Stimulated activated CD8-positive, alpha-beta memory T cell treated with anti-CD3 and anti-CD28 coated beads, Interleukin-4, amount 100 ng/mL, for 4 hours (primary cell): ENCODE measurements around the gene WNK2.
A peak's percentile ranks its signal among the peaks of the same experiment; 100 is the strongest.
"Not testable (repeated sequence)": the region's sequence is repeated elsewhere in the genome, so short reads cannot be mapped to it uniquely, and the experiment has no call there.

ENCODE experiments used
- DNase-seq, 2 donors: peaks; one replicate each; pipeline ENCODE4 v3.0.0-alpha.2; 2020; ENCODE audit warnings: low read depth in 2 of 2, low spot score in 1 of 2

Gene WNK2

DNA sequence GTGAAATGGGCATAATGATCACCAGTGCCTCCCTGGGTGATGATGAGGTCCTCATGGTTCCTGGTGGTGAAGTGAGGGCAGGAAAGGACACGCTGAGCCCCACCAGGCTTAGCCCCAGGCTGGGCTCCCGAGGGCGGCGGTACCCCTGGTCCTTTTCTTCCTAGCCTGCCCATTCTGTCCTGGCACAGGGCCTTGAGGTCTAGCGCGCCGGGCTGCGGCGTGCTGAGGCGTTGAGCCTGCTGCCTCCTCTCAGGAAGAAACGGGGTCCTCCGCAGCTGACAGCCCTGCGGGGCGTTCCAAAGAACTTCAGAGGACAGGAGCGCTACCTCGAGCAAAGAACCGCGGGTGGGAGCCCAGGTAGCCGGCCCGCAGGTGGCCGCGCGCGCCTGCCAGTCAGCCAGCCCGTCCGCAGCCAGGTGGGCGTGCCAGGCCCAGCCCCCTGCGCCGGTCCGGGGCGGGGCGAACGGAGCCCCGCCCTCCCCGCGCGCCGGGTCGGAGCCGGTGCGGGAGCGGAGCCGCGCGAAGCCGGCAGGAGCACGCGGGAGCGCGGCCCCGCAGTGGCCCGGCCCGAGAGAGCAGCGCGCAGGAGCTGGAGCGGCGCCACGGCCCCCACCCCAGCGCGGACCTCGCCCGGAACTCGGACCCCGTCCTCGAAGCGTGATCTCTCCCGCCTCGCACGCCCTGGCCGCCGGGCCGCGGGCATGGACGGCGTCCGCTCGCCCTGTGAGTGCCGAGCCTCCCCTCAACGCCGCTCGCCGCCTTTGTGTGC is at the start of gene WNK2:
TSS of gene WNK2 (plus strand) at position 477 of the 769 bp plus-strand sequence. CDS start 791 bp downstream, outside the sequence.
- no peak for DNase-seq

DNA sequence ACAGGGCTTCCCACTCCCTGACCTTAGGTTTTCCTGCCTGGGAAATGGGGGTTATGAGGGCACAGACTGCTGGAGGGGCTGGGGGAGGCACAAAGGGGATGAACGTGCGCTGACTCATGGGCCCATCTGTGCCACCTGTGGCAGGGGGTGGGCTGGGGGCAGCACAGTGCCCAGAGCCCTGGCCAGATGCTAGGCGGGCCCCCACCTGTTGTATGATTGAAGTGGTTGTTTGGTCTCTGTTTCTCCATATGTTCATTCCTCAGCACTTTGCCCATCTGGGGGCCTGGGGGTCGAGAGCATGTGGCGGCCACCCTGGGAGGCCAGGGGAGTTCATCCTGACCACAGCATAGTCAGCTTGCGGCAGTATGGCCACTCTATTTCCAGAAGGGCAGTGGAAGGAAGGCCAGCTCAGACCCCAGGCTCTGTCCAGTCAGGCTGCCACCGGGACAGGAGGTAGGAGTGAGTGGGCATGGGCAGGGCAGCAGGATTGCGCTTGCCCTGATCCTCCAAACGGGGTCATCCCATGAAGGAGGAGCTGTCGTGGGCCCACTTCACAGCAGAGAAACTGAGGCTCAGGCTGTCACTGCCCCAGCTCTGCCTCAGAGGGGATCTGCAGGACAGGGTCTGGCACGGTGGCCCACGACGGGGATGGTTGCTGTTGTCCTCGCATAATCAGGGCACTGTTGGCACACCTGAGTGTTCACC is 49.0 kb upstream of the WNK2 start:
- DNase-seq: no peak

DNA sequence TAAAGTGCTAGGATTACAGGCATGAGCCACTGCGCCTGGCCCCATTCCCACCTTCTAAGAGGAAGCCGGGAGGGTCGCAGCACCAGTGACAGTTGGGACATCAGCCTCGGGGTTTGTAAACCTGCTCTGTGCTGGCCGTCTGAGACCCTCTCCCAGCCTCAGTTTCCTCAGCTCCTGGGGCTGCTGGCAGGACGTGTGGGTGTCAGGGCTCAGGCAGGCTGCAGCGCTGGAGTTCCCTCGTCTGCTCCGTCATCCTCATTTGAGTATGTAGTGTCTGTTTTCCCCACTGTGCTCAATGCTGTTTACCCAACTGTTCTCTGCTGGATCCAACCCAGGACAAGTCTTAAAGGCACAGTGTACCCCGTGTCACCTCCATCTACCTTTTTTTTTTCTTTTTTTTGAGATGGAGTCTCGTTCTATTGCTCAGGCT is 47.9 kb upstream of the WNK2 start:
- DNase-seq: no peak

DNA sequence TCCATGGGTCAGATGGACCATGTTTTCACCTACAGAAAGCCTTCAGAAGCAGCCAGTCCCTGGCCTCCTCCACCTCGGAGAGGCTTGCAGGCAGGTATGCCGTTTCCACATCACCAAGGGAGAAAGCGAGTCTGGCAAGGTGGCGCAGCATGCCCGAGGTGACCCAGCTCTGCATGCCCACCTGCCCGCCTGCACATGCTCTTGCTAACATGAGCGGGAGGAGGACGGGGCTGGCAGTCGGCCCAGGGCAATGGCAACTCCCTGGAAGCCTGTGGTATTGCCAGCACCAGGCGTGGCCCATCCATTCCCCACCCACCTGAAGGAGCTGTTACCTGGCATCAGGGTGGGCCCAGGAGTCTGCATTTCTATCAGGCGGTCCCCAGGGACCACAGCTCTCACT is 46.6 kb upstream of the WNK2 start:
- no peak for DNase-seq

DNA sequence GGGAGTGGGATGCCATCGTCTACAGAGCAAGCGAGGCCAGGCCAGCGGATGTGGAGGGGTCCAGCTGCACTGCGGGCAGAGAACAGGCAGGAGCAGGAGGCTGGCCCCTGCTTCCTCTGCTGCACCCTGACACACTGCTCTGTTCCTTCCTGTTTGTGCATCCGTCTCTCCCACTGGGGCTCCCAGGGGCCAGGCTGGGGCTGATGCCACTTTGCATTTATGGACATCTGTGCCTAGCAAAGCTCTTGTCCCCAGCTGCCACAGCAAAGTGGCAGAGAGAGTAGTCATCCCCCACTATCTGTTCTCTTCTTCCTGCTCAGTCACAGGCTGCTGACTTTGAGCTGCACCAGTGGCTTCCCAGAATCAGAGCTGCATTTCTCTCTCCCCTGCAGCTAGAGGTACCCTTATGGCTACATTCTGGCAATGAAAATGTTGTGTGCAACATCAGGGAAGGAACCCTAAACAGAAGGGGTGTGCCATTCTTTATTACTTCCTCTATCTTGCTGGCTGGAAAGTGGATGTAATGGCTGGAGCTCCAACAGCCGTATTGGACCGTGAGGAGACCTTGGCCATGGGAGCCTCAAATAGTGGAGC is 45.7 kb upstream of the WNK2 start:
- no peak for DNase-seq

DNA sequence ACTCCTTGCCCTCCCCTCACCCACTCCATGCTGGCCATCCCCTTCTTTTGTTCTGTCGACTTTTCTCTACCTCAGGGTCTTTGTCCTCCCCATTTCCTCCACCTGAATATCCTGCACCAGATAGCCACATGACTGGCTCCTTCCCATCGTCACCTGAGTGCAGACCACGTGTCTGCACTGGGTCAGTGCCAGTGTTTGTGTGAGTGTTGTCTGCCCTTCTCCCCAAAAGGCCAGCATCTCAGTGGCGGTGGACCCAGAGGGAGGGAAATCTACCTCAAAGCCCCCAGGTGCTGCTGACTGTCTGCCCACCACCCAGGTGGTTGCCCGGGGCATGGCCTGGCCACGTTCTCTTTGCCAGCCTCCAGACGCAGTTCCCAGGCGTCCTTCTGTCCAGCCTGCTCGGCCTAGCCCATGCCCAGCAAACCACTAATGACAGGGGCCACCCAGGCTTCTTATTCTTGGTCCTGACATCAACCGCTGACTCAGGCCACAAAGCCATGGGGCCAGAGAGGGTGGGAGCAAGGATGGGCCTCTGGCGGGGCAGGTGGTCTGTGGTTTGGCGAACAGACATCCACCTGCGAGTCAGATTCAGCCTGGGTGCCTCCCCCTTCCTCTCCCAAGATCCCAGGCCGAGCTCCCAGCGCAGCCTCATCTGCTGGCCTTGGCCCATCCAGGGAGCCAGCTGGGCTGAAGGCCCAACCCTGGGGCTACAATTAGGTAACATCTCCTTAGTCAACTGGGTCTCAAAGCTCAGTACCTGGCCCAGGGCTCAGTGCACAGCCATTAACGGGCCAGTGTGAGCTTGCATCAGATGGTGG is 44.4 kb upstream of the WNK2 start:
- DNase-seq: no peak

DNA sequence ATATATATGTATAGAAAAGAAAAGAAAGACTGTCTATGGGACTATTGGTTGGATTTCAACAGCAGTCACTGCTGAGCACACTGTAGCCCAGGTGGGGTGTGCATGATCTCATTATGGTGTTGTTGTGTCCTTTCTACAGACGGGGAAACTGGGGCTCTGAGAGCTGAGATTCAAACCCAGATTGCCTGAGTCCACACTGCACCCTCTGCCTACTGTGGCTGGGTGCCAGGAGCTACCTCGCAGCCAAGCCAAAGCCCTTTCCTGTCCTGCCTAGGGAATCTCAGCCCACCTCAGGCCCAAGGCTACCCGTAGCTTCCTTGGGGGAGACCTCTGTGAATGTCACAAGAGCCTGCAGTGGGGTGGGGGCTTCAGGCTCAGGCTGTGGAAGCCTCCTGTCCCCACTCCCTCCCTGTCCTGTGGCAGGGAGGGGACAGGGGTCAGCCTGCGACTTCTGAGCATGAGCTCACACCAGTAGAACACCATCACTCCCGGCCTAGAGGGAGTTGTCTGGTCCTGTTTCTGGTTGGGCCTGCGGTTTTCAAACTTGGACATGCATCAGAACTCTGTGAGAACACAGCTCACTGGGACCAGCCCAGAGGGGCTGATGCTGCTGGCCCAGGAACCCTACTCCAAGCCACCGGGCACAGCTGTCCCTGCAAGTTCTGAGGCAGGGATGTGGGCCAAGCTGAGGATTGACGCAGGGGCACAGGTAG is 42.0 kb upstream of the WNK2 start:
- DNase-seq: no peak

DNA sequence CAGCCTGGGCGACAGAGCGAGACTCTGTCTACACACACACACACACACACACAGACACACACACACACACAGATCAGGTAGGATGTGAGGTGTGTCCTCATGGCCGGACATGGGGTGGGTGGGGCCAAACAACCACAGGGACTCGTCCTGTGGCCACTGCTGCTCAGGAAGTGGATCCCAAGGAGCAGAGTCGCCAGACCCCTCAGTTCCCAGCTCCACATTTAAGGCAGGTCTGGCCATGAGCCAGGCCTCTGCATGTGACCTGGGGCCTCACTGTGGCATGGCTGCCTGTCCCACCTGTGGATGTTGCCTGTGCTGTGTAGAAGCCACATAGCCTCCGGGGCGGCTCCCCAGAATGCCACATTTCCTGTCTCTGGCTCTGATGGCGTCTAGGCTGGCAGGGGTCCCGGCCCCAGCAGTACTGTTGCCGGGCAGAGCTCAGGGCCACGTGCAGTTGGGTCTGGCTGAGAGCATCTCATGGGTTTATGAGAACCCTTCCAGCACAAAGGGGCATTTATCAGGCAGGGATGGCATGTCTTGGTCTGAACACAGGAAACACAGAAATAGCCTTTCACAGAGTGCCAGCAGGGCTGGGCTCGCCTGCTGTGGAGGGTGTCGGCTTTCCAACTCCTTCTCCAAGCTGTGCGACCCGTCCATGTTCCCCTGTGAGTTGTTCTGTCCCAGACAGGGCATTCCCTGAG is 40.0 kb upstream of the WNK2 start:
- no peak for DNase-seq

DNA sequence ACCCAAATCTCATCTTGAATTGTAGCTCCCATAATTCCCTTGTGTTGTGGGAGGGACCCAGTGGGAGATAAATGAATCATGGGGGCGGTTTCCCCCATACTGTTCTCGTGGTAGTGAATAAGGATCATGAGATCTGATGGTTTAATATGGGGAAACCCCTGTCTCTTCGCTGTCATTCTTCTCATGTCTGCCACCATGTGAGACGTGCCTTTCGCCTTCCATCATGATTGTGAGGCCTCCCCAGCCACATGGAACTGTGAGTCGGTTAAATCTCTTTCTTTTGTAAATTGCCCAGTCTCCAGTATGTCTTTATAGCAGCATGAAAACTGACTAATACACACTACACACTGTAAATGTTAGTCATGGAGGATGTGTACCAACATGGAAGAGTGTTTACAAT is 37.2 kb upstream of the WNK2 start:
- DNase-seq: not testable (repeated sequence)

DNA sequence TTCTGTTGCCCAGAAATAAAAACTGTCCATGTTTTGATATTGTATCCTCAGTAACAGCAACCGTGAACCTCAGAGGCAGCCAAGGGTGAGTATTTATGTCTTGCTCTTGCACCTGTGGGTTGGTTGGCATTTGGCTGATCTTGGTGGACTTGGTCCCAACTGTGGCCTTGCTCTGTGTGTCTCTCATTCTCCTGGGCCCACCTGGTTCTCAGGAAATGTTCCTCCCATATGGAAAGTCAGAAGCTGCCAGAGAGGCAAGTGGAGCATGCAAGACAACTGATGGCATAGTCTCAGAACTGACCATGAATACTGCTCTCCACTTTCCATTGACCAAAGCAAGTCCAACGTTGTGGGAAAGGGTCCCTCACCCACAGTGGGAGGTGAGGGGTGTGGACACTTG is 36.3 kb upstream of the WNK2 start:
- DNase-seq: no peak

DNA sequence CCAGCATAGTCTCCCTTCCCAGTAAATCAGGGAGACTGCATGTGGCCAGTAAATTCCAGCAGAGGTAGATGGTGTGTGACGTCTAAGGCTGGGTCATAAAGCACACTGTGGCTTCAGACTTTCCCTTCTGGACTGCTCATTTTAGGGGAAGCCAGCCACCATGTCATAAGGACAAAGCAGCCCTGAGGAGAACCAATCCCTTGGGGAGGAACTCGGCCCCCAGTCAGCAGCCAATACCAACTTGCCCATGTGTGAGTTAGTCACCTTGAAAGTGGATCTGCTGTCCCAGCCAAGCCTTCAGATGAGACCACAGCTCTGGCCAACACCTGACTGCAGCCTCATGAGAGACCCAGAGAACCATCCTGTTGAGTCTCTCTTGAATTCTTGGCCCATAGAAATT is 35.2 kb upstream of the WNK2 start:
- no peak for DNase-seq

DNA sequence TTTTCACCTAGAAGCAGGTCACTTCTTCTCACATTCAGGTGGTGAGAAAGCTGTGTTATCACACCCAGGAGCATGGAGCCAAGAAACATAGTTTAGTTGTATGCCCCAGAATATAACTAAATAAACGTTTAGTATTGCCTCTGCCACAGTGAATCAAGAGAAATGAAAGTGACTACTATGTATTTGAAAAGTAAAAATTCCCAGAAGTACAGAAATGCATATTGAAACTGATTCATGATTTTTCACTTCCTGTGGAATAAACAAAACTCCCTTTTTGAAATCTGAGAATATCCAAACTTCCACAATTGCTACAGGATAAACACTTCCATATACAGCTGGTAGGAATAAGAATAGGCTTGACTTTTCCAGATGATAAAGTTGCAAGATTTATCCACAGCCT is 34.6 kb upstream of the WNK2 start:
- DNase-seq: no peak

DNA sequence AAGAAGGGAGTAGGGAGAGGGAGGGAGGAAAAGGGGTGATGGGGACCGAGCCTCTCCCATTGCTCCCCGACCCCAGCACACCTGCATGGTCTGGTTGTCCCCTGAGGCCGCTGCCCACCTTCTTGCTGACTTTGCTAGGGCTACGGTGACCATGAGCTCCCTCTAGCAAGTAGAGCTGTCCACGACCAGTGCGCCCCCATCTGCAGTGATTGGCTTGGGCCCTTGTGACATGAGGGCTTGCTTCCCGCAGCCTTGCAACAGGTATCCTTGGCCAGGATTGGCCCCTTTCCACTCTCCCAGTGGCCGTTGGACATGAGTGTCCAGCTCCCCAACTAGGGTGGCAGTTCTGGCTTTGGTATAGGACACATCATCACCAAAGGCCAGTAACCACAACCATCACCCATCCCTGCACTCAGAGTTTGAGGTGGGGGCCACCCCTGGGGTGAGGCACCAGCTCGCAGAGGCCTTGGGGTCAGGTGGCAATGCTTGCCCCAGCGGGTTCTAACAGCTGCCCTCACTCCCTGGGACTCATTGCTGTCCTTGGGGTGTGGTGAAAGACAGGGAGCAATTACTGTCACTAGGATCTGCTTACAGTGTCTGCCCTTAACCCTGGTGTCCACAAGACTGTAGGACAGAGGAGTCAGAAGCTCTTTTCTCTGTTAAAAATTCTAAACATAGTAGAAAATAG is 32.7 kb upstream of the WNK2 start:
- no peak for DNase-seq

DNA sequence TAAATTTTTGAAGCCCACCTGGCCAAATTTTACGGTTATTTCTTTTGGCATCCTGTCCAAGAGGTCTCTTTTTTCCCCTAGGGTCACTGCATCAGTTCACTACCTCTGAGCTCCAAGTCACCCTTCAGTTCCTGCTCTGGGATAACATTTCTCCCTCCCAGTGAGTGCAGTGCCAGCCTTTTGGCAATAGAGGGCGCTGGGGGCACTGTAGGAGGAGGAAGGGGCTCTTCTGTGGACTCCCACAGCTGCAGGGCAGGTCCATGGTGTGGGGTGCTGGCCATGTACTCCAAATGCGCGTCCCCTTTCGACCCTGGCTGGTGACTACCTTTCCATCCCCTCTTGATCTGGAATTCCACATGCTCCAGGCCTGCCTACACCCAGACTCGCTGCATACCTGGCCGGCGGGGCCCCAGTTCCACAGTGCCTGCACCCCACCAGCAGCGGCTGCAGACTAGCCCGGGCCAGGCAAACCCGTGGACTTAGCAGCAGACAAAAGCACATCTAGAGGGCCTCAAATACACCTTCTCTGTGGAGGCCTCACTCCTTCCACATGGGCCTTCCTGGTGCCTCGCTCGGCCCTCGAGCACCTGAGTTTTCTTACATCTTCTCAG is 29.5 kb upstream of the WNK2 start:
- DNase-seq: no peak

DNA sequence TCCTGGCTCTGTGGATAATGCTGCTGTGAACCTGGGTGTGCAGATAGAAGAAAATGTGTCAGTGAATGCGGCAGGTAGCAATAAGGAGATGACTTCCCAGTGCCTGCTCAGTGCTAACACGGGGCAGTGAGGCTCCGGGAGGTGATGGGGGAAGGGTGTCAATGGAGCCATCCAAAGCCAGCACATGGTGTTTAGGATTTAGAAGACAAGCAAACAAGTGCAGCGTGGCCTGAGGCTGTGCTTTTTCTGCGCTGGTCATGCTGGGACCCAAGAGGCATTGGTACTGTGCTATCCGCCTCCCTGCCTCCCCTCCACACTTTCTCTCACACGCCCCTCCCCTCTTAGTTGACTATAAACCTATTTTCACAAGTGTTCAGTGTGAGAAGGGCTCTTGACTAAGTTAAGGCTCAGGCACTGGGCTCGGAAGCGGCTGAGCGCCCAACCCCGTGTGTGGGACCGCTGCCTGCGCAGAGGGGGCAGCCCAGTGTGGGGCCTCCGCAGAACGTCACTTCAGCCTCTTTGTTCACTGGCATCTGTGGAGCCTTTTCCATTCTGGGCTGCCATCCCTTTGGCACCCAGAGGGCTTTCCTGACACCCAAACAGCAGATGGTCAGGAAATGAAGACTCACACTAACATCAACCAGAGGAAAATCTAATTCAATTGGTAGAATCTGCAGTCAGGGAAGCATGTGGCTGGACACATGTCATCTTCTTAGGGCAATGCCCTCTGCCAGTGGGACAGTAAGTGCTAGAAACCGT is 28.0 kb upstream of the WNK2 start:
- DNase-seq: no peak

DNA sequence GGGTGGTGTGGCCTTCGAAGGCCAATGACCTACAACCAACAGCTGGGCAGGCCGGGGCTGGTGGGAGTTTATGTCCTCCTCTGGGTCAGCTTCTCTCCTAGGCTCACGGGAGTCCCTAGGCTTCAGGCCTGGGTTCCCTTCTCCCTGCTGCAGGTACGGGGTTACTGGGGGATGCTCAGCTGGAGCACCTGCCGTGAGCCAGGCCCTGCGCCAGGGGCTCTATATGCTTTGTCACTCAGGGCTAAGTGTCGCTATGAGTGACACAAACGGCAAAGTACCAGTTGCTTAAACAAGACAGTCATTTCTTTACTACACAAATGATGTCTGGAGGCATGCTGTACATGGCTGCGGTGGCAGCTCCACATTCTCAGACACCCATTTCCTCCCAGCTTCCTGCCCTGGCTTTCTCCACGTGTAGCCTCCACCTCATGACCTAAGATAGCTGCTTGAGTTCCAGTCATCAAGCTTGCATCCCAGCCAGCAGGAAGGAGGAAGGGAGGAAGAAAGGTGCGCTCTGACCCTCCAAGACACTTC is 27.4 kb upstream of the WNK2 start:
- DNase-seq: no peak

DNA sequence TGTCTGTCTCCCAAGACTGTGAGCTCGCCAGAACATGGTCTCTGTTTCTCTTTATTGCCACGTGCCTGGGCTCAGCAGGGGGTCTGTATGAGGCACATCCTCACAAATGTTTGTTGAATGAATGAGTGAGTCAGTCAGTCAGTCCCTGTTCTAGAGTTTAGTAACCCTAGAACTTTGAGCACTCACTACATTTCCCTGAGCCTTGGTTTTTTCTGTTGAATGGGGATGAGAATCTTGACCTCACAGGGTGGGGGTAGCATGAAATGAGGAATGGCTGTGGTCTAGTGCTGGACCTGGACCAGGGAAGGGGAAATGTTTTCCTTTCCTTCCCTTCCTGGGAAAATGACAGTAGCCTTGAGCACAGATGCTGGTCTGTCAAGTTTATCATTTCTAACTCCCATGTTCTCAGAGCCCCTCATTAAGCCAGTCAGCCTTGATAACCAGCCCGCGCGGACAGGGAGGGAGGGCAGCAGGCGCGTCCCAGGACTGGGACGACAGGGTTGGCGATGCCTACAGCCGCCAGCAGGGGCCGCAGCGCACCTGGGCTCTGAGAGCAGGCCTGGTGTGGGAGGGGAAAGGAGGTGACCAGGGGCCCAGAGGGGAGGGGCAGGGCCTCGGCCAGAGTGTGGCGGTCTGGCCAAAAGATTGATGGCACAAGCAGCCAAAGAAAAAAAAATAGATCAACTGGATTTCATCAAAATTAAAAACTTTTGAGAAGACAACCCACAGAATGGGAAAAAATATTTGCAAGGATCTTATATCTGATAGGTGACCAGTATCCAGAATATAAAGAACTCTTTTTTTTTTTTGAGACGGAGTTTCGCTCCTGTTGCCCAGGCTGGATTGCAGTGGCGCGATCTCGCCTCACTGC is 24.1 kb upstream of the WNK2 start:
- peak; percentile 41 to 45 for DNase-seq
